ENCODE results near the gene SH3PXD2A. TPM values are rescaled to one million over a fixed set of nuclear protein-coding genes. Genes with fewer than 3 reads are reported as not detected.
"Not testable (repeated sequence)": the region's sequence is repeated elsewhere in the genome, so short reads cannot be mapped to it uniquely, and the experiment has no call there.

The SH3PXD2A gene
- total RNA-seq, 1 experiment from 2014 or later: 5.4 TPM

- H3K4me3 ChIP-seq: no peak overlapping the region
- peaks cover 4% of the 10 kb centered on the region; the same call in 1 of the 2 replicates for H3K4me1 ChIP-seq
- no peak overlapping the region for H3K27ac ChIP-seq
- H3K36me3 ChIP-seq: no peaks in the 10 kb centered on the region
- no peak for DNase-seq
- no peaks in the 10 kb centered on the region for H3K9me3 ChIP-seq (replicated peaks)
- H3K27me3 ChIP-seq: no peaks in the 10 kb centered on the region
These were observed 90.9 kb downstream of the SH3PXD2A start for GRCh38 chr10:103764296-103765088.

GRCh38 chr10:103763374-103764202, 91.8 kb downstream of the SH3PXD2A start:
- Histone ChIP-seq H3K4me1 (peaks cover 4% of the 10 kb centered on the region; the same call in 1 of the 2 replicates), H3K9me3 (replicated peaks) (no peaks in the 10 kb centered on the region), H3K4me3 (no peak overlapping the region), H3K27ac (no peak overlapping the region), H3K36me3 (no peaks in the 10 kb centered on the region), H3K27me3 (no peaks in the 10 kb centered on the region)
- no peak for DNase-seq

DNA sequence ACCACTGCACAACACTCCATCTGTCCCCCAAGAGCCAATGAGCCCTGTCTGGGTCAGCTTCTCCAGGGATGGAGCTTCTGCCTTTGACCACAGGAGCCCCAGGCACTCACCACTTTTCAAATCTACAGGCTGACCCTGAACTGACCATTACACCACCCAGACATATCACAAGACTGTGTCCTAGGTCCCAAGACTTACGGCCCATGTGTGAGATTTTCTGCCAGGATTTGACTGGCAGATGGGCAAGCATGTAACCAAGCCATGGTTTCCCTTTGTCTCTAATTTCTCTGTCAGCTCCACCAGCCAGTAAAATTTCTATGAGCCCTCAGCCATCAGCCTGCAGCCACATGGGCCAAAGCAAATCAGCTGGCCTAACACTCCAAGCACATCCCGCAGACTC, 92.5 kb downstream of the SH3PXD2A start:
- no peak for DNase-seq
- peaks cover 4% of the 10 kb centered on the region; the same call in 1 of the 2 replicates for H3K4me1 ChIP-seq
- H3K9me3 ChIP-seq (replicated peaks): no peaks in the 10 kb centered on the region
- H3K27me3 ChIP-seq: no peaks in the 10 kb centered on the region
- H3K36me3 ChIP-seq: no peaks in the 10 kb centered on the region
- no peak overlapping the region for H3K27ac ChIP-seq
- no peak overlapping the region for H3K4me3 ChIP-seq

GRCh38 chr10:103762162-103762561, 93.2 kb downstream of the SH3PXD2A start:
- no peak overlapping the region for H3K27ac ChIP-seq
- no peaks in the 10 kb centered on the region for H3K9me3 ChIP-seq (replicated peaks)
- H3K4me3 ChIP-seq: no peak overlapping the region
- no peaks in the 10 kb centered on the region for H3K27me3 ChIP-seq
- no peak for DNase-seq
- no peaks in the 10 kb centered on the region for H3K36me3 ChIP-seq
- peaks cover 4% of the 10 kb centered on the region; the same call in 1 of the 2 replicates for H3K4me1 ChIP-seq

DNA sequence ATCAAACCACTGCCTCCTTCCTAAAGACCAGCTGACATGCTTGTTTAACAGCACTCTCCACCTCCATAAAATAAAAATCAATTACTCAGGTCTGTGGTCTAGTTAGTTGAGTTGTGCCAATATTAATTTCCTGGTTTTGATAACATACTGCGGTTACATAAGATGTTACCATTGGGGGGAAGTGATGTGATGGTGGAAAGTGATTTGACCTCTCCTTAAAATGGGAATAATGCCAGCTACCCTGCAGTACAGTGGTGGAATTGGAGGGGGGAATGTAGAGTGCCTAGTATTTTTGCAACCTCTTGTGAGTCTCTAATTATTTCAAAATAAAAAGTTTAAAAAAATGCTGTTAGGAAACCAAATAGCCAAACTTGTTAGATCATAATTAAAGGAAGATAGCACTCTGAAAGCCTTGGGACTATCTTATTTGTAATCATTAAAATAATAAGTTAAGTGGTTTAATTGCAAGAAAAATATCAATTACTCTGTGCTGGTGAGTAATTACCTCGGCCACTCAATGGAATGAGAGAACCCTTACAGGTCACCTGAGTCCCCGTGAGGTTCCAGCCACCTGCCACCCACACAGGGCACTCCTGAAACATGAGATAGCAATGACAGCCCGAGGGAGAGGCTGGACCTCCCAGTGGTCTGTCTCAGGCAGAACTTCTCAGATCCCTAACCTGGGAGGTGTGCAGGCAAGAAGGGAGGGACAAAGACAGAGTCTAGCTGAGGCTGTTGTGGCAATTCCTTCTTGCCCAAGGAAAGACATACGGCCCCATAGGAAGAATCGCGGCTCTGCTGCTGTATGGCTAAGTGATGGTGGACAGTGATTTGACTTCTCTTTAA, 94.1 kb downstream of the SH3PXD2A start:
- no peak for DNase-seq
- H3K4me1 ChIP-seq: peaks cover 4% of the 10 kb centered on the region; the same call in 1 of the 2 replicates

GRCh38 chr10:103760233-103760632, 95.1 kb downstream of the SH3PXD2A start:
- H3K27me3 ChIP-seq: not testable (repeated sequence)

More for the DNA sequence above, 94.1 kb downstream of the SH3PXD2A start:
- no peaks in the 10 kb centered on the region for H3K9me3 ChIP-seq (replicated peaks)
- H3K27ac ChIP-seq: no peak overlapping the region
- H3K4me3 ChIP-seq: no peak overlapping the region
- no peaks in the 10 kb centered on the region for H3K36me3 ChIP-seq
- H3K27me3 ChIP-seq: no peaks in the 10 kb centered on the region

DNA sequence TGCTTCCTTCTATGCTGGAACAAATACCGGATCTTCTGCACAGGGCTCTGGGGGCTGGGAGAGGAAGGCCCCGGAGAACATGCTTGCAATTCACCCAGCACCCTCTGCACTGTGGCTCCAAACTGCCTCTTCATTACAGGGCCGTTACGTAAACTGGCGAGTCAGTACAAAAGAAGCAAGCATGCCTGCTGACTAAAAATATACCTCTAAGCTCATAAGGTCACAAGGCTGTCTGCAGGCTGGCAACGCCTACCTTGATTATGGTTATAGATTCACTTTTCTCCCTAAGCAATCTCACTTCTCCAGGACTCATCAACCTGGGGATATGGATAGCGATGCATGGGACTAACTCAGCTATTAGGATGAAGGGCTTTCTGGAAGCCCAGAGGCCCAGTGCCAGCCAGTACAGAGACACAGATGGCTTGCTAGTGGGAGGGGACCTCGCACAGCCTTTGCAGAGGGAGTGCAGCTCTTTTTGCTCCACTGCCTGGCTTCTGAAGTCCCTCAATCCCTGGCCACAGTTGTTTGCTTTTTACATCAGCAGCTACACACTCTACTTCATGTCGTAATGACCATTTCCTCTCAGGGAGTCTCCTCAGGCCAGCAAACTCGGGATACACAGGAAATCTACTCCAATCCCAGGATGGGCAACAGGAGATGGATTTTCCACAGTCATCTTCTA, 96.1 kb downstream of the SH3PXD2A start:
- H3K4me1 ChIP-seq: no peaks in the 10 kb centered on the region; the same call in 1 of the 2 replicates
- H3K27ac ChIP-seq: no peak overlapping the region
- no peak overlapping the region for H3K4me3 ChIP-seq
- no peaks in the 10 kb centered on the region for H3K9me3 ChIP-seq (replicated peaks)
- H3K36me3 ChIP-seq: no peaks in the 10 kb centered on the region
- no peak for DNase-seq
- no peaks in the 10 kb centered on the region for H3K27me3 ChIP-seq

More at GRCh38 chr10:103760233-103760632, 95.1 kb downstream of the SH3PXD2A start:
- not testable (repeated sequence) for H3K9me3 ChIP-seq (replicated peaks); DNase-seq; H3K36me3 ChIP-seq; H3K27ac ChIP-seq; H3K4me3 ChIP-seq; H3K4me1 ChIP-seq

DNA sequence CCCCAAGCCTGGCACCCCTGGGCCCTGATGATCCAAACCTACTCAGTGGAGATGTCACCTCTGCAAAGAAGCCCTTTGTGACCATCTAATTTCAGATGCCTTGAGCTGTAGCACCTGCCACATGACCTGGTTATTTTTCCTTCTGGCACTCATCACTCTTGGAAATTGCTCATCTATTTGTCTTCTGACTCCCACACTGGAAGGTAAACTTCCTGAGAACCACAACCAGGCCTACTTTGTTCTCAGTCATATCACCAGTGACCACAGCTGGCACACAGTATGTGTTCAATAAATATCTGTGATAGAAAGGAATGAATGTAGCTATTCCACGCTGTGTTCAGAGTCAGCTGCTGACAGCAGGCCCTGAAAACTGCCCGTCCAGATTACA, 97.1 kb downstream of the SH3PXD2A start:
- no peak for DNase-seq
- Histone ChIP-seq H3K36me3 (no peaks in the 10 kb centered on the region), H3K4me3 (no peak overlapping the region), H3K9me3 (replicated peaks) (no peaks in the 10 kb centered on the region), H3K27me3 (no peaks in the 10 kb centered on the region), H3K4me1 (no peaks in the 10 kb centered on the region; the same call in 1 of the 2 replicates), H3K27ac (no peak overlapping the region)

- H3K4me1 ChIP-seq: no peaks in the 10 kb centered on the region; the same call in 1 of the 2 replicates
- H3K9me3 ChIP-seq (replicated peaks): no peaks in the 10 kb centered on the region
- H3K4me3 ChIP-seq: no peak overlapping the region
- H3K27ac ChIP-seq: no peak overlapping the region
- no peaks in the 10 kb centered on the region for H3K36me3 ChIP-seq
- no peaks in the 10 kb centered on the region for H3K27me3 ChIP-seq
- DNase-seq: no peak
These were observed 97.7 kb downstream of the SH3PXD2A start for GRCh38 chr10:103757531-103758293.

DNA sequence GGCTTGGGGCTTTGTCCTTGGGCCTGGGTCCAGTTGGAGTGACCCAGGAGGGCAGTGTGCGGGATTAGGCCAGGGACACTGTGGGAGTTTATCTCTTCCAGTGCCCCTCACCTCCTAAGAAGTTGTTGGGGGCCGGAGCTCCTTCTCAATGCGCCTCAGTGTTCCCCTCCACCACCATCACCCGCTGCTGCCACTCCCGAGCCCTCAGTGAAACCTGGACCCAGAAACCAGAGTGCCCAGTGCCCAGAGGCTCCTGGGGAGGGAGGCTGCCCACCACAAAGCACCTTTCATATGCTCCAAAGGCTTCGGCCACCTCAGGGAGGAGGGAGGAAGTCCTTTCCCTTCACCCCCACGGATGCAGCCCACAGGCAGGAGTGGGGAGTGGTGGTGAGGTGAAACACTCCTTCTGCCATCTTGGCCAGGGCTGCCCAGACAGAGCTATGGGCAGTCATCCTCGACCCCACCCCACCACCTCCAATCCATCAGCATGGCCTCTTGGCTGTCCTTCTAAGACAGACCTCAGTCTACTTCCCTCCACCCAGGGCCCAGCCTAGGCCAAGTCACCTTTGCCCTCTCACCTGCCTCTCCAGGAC, 99.0 kb downstream of the SH3PXD2A start:
- no peak overlapping the region for H3K27ac ChIP-seq
- no peaks in the 10 kb centered on the region; the same call in 1 of the 2 replicates for H3K4me1 ChIP-seq
- DNase-seq: no peak
- no peaks in the 10 kb centered on the region for H3K9me3 ChIP-seq (replicated peaks)
- no peak overlapping the region for H3K4me3 ChIP-seq
- no peaks in the 10 kb centered on the region for H3K27me3 ChIP-seq
- H3K36me3 ChIP-seq: no peaks in the 10 kb centered on the region

- DNase-seq: peak in 1 of 2 experiments; percentile 68
- no peaks in the 10 kb centered on the region for H3K36me3 ChIP-seq
- H3K4me1 ChIP-seq: no peaks in the 10 kb centered on the region
- no peaks in the 10 kb centered on the region for H3K9me3 ChIP-seq (replicated peaks)
- H3K4me3 ChIP-seq: no peak overlapping the region
- H3K27ac ChIP-seq: no peak overlapping the region
- no peaks in the 10 kb centered on the region for H3K27me3 ChIP-seq
These were observed 102.6 kb downstream of the SH3PXD2A start for GRCh38 chr10:103752680-103753248.

- Histone ChIP-seq H3K27ac (no peak overlapping the region), H3K9me3 (replicated peaks) (no peaks in the 10 kb centered on the region), H3K4me1 (no peaks in the 10 kb centered on the region), H3K27me3 (no peaks in the 10 kb centered on the region), H3K36me3 (no peaks in the 10 kb centered on the region), H3K4me3 (no peak overlapping the region)
- DNase-seq: no peak
These were observed 103.6 kb downstream of the SH3PXD2A start for GRCh38 chr10:103751667-103752290.
